22Rv1 (cell line): ENCODE measurements around the gene SYTL4.

Experiments
- CTCF ChIP-seq: fragments of 450-650 bp; IDR thresholded peaks from 2 replicates; pipeline ENCODE4 v1.5.1; 2017; ENCODE audit warnings: mild to moderate bottlenecking
- ZFX ChIP-seq: fragments of 450-650 bp; IDR thresholded peaks from 2 replicates; pipeline ENCODE4 v1.6.1; 2017; ENCODE audit warnings: antibody characterized with exemption, borderline replicate concordance

- TF ChIP-seq CTCF (no peak), ZFX (no peak)
Observed at GRCh38 chrX:100743009-100743607, 11.2 kb upstream of the SYTL4 start.
